Left lung (tissue), 10 donors: ENCODE data around the gene P2RX2. TPM values are rescaled to one million over a fixed set of nuclear protein-coding genes. Genes with fewer than 3 reads are reported as not detected.

Experiments
- ATAC-seq: fragments of 200-7000 bp; cut with Tn5 transposase; one replicate; pipeline ENCODE4 v1.9.1; 2020; ENCODE audit warnings: moderate library complexity
- DNase-seq, 4 donors: peaks; one replicate each; pipeline ENCODE4 v3.0.0-alpha.2; 2013 to 2020
- H3K27ac ChIP-seq, 2 donors: fragments of 200-600 bp; sonication (generic) in 1 of 2; one replicate each; pipeline versions ENCODE4 v1.5.0 to v1.8.0; 2020 to 2021
- H3K27me3 ChIP-seq, 2 donors: fragments of 200-600 bp; sonication (generic) in 1 of 2; one replicate each; pipeline versions ENCODE4 v1.5.0 to v1.8.0; 2020 to 2021
- H3K36me3 ChIP-seq, 2 donors: fragments of 200-600 bp; sonication (generic) in 1 of 2; one replicate each; pipeline versions ENCODE4 v1.5.0 to v1.8.0; 2020 to 2021
- H3K4me1 ChIP-seq, 2 donors: fragments of 200-600 bp; one replicate each; pipeline ENCODE4 v1.8.0; 2021
- H3K4me3 ChIP-seq, 2 donors: fragments of 200-600 bp; sonication (generic) in 1 of 2; one replicate each; pipeline versions ENCODE4 v1.5.0 to v1.8.0; 2020 to 2021; ENCODE audit warnings: mild to moderate bottlenecking in 1 of 2
- H3K9me3 ChIP-seq, 2 donors: fragments of 200-600 bp; sonication (generic) in 1 of 2; one replicate each; pipeline versions ENCODE4 v1.5.0 to v1.8.0; 2020 to 2021
- intact Hi-C, 2 donors: fragments of 100-400 bp; cut with DNase I; formaldehyde crosslinking; loops; one replicate each; pipeline versions ENCODE4 v1.11.2 to v1.14.2; 2022
- polyA plus RNA-seq, 6 donors: library from polyadenylated mRNA; unstranded; fragments of 120-200 nt; gene quantifications; one replicate each; pipeline ENCODE4 v1.2.1, GENCODE V29; 2013; ENCODE audit not compliant: insufficient read length in 6 of 6
- total RNA-seq, 2 donors: library from RNA; stranded (reverse); fragmentation: NEBNext Ultra II Directional; extraction: Animal tissue kit (Norgen Biotek cat#: 25700); gene quantifications; one replicate each; pipeline ENCODE4 v1.2.1, GENCODE V29; 2021
- TF ChIP-seq, protein P1 (sequence below), 2 donors: fragments of 200-600 bp; sonication (generic) in 1 of 2; IDR thresholded peaks; one replicate each; pipeline versions ENCODE4 v1.5.0 to v1.8.0; 2021; ENCODE audit warnings: antibody characterized with exemption in 2 of 2
- donor health status: DM: no; HTN: yes; CAD: no.
- donor health status: DM: no; HTN: no; CAD: no.

Gene P2RX2
- total and polyA plus RNA-seq, 8 donors: 4.2 to 10.9 (median 5.3) TPM; not detected in 2

DNA sequence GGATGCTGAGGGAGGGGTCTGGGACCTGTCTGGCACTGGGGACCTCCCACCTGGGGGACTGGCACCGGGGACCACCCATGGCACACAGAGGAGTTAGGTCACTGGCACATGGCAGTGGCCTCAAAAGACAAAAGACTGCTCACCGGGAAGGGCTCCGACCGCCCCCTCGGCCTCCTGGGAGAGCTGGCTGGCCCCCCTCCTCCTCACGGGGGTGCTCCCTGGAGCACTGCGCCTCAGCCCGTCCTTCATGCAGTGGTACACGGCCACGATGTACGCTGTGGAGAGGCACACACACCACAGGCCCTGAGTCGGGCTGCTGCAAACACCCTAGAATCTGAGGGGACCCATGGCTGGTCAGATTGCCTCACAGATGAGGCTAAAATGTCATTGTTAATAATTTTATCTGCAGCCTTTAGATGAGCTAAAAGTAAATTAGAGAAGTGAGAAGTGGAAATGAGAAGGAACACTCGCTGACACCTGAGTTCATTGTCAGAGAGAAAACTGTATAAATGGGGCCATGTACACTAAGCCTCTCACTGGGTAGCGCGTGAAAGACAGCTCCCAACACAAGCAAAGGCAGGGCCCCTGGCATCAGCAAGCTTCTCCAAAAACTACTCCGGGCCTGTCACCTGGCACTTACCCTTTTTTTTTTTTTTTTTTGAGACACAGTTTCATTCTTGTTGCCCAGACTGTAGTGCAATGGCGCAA, 14.1 kb downstream of the P2RX2 start:
- DNase-seq: peak in 1 of 4 donors; percentile 29
- no peak for ATAC-seq
- Histone ChIP-seq H3K9me3 (no peaks in the 10 kb centered on the region), H3K4me3 (no peak overlapping the region), H3K27me3 (no peaks in the 10 kb centered on the region), H3K36me3 (peaks cover 0 to 91% of the 10 kb centered on the region in 2 donors), H3K4me1 (no peaks in the 10 kb centered on the region), H3K27ac (no peak overlapping the region)
- intact Hi-C loops: no loop called here
- TF ChIP-seq, protein P1, sequence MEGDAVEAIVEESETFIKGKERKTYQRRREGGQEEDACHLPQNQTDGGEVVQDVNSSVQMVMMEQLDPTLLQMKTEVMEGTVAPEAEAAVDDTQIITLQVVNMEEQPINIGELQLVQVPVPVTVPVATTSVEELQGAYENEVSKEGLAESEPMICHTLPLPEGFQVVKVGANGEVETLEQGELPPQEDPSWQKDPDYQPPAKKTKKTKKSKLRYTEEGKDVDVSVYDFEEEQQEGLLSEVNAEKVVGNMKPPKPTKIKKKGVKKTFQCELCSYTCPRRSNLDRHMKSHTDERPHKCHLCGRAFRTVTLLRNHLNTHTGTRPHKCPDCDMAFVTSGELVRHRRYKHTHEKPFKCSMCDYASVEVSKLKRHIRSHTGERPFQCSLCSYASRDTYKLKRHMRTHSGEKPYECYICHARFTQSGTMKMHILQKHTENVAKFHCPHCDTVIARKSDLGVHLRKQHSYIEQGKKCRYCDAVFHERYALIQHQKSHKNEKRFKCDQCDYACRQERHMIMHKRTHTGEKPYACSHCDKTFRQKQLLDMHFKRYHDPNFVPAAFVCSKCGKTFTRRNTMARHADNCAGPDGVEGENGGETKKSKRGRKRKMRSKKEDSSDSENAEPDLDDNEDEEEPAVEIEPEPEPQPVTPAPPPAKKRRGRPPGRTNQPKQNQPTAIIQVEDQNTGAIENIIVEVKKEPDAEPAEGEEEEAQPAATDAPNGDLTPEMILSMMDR (IDR thresholded peaks at IDR 0.05): no peak

DNA sequence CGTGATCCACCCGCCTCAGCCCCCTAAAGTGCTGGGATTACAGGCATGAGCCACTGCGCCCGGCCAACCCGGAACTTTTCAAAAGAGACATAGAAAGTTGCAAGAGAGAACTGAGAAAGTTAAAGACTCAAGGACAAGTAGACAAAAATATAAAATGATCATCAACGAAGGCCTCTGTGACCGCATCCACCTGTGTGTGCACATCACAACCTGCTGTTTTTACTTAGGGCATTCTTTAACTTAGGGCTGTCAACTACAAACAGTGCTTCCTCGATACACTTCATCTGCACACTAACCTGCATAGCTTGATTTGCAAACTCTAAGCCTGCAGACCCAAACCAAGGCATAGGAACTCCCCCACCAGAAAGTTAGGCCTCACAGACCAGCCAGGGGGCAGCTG, 14.8 kb downstream of the P2RX2 start:
- Histone ChIP-seq H3K9me3 (no peaks in the 10 kb centered on the region), H3K27me3 (no peaks in the 10 kb centered on the region), H3K27ac (no peak overlapping the region), H3K36me3 (peaks cover 0 to 99% of the 10 kb centered on the region in 2 donors), H3K4me1 (no peaks in the 10 kb centered on the region), H3K4me3 (no peak overlapping the region)
- DNase-seq: no peak
- intact Hi-C loops: no loop called here
- ATAC-seq: no peak
- TF ChIP-seq, protein P1 (IDR thresholded peaks at IDR 0.05): no peak

DNA sequence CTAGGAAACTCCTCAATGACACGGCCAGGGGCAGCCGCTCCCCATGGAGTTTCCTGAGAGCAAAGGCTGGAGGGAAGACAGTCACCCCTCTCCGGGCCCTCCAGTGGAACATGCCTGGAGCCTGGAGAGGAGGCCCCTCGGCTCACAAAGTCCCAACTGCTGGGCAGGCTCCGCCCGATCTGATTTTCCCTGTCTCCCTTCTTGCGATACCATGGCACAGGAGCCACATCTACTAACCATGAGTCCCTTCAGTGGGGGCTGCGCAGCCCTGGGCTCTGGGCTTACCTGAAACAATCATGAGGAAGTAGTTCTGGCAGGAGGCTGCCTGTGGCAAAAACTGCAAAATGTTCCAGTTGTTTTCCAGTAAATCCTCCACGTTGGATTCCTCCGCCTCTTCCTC, 15.3 kb downstream of the P2RX2 start:
- TF ChIP-seq, protein P1 (IDR thresholded peaks at IDR 0.05): no peak
- intact Hi-C loops: no loop called here
- H3K4me3 ChIP-seq: no peak overlapping the region
- DNase-seq (peak in 1 of 4 donors; percentile 25), ATAC-seq (no peak)
- peaks cover 0 to 97% of the 10 kb centered on the region in 2 donors for H3K36me3 ChIP-seq
- no peaks in the 10 kb centered on the region for H3K27me3 ChIP-seq
- H3K9me3 ChIP-seq: no peaks in the 10 kb centered on the region
- no peaks in the 10 kb centered on the region for H3K4me1 ChIP-seq
- H3K27ac ChIP-seq: no peak overlapping the region

DNA sequence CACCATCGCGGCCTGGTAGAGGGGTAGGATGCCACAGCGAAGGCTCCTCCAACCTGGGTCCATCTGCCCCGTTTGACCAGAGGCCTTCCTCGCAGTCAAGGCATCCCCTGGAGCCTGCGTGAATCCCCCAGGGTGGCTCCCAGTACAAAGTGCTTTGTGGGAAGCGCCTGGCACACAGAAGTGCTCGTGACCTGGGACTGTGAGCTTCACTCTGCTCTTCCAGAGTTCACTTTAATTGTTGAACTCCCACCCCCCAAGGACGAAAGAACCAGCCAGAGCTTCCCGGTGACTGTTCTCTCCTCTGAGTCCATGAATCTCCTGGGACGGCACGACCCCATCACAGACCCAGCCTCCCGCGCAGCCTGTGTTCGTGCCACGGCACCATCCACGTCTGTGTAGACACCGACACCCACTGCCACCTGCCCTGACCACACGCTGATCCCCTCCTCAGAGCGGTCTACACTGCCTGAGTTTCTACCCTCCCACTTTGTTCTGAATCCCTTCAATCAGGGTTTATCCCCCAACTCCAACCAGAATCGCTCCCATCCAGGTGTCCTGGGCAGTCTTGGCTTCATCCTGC, 15.9 kb downstream of the P2RX2 start:
- no peak overlapping the region for H3K27ac ChIP-seq
- intact Hi-C loops: no loop called here
- H3K4me1 ChIP-seq: no peaks in the 10 kb centered on the region
- H3K4me3 ChIP-seq: no peak overlapping the region
- no peaks in the 10 kb centered on the region for H3K9me3 ChIP-seq
- DNase-seq: peak in 1 of 4 donors; percentile 19
- no peak for ATAC-seq
- TF ChIP-seq, protein P1 (IDR thresholded peaks at IDR 0.05): no peak
- peaks cover 0 to 97% of the 10 kb centered on the region in 2 donors for H3K36me3 ChIP-seq
- no peaks in the 10 kb centered on the region for H3K27me3 ChIP-seq

DNA sequence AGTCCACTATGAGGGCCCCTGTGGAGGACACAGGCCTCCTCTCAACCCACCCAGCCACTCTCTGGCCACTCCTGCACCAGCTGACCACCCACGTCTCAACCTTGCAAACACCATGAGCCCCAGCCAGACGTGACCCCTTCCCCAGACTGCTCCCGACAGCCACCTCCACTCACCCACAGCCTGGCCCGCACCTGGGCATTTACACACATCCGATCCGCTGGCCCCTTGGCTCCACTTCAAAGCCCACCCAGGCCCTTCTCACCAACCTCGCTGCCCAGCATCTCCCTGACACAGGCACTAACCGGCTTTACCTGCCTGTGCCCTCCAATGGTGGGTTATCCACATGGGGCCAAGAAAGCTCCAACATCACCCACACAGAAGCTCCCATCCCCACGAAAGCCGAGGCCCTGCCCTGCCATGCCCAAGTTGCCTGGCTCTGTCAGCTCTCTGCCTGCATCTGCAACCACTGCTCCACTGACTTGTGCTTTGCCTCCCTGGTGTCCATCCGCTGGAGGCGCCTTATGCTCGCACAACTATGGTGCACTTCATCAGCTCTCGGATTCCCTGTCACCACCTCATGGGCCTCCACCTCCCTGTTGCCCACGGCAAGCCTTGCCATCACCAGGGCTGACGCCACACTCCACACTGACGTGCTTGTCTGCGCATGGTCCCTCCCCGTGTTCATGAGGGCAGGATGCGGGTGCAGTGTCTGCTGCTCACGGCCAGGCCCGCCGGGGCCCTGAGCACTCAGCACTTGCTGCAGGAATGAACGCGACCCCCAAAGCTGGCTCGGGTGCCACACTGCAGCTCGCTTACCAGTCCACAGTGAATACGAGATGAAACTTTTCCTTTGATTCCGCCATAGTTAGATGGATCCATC, 16.7 kb downstream of the P2RX2 start:
- no peaks in the 10 kb centered on the region for H3K27me3 ChIP-seq
- H3K4me3 ChIP-seq: no peak overlapping the region
- H3K27ac ChIP-seq: no peak overlapping the region
- DNase-seq: peak in 1 of 4 donors; percentile 25
- no peaks in the 10 kb centered on the region for H3K4me1 ChIP-seq
- H3K9me3 ChIP-seq: no peaks in the 10 kb centered on the region
- TF ChIP-seq, protein P1 (IDR thresholded peaks at IDR 0.05): no peak
- no peak for ATAC-seq
- intact Hi-C loops: no loop called here
- H3K36me3 ChIP-seq: peaks cover 0 to 94% of the 10 kb centered on the region in 2 donors
